A673 (cell line): ENCODE results near the gene ORM1.

ENCODE experiments used
- EZH2 ChIP-seq: fragments of 200-600 bp; sonication (generic); IDR thresholded peaks from 2 replicates; pipeline ENCODE4 v1.6.1; 2017; ENCODE audit warnings: borderline replicate concordance, low read depth, mild to moderate bottlenecking, mixed read lengths, antibody characterized with exemption, low read length; ENCODE audit not compliant: poor library complexity, severe bottlenecking
- TF ChIP-seq, protein P1 (sequence below): fragments of 300-800, 200-600 bp; sonication (generic); conservative IDR thresholded peaks from 2 replicates; pipeline ENCODE4 v1.5.1; 2017; ENCODE audit warnings: low read depth, mild to moderate bottlenecking, antibody characterized with exemption, low read length, moderate library complexity, mixed read lengths

DNA sequence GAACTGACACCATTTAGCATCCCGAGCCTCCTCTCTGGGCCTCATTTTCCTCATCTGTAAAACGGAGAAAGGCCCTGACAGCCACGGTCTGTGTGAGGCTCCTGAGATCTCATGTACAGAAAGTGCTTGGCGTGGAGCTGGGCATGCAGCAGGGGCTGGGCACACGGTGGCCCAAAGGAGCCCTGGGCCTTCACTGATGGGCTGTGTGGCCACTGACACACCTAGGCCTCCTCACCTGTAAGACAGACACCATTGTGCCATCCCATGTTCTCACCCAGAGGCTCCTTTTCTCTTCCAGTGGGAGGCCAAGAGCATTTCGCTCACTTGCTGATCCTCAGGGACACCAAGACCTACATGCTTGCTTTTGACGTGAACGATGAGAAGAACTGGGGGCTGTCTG is 1.6 kb downstream of the ORM1 start:
- TF ChIP-seq, protein P1, sequence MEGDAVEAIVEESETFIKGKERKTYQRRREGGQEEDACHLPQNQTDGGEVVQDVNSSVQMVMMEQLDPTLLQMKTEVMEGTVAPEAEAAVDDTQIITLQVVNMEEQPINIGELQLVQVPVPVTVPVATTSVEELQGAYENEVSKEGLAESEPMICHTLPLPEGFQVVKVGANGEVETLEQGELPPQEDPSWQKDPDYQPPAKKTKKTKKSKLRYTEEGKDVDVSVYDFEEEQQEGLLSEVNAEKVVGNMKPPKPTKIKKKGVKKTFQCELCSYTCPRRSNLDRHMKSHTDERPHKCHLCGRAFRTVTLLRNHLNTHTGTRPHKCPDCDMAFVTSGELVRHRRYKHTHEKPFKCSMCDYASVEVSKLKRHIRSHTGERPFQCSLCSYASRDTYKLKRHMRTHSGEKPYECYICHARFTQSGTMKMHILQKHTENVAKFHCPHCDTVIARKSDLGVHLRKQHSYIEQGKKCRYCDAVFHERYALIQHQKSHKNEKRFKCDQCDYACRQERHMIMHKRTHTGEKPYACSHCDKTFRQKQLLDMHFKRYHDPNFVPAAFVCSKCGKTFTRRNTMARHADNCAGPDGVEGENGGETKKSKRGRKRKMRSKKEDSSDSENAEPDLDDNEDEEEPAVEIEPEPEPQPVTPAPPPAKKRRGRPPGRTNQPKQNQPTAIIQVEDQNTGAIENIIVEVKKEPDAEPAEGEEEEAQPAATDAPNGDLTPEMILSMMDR = no peak
- TF ChIP-seq EZH2 = no peak
